GM19452 (cell line): ENCODE data around the gene AUTS2.
"Not testable (repeated sequence)": the region's sequence is repeated elsewhere in the genome, so short reads cannot be mapped to it uniquely, and the experiment has no call there.

Experiments
- ATAC-seq: cut with Tn5 transposase; IDR thresholded peaks from one replicate; pipeline ENCODE4 v1.9.1; 2021; ENCODE audit not compliant: unreplicated experiment

AUTS2 gene

GRCh38 chr7:70275570-70275969 is 677.3 kb downstream of the AUTS2 start:
- not testable (repeated sequence) for ATAC-seq

GRCh38 chr7:70285187-70285586 is 686.9 kb downstream of the AUTS2 start:
- no peak for ATAC-seq

GRCh38 chr7:70285854-70286253 is 687.6 kb downstream of the AUTS2 start:
- ATAC-seq: no peak

GRCh38 chr7:70288781-70289456 is 690.6 kb downstream of the AUTS2 start:
- no peak for ATAC-seq

GRCh38 chr7:70292716-70293115 is 694.4 kb downstream of the AUTS2 start:
- ATAC-seq: no peak

- no peak for ATAC-seq
Measured at GRCh38 chr7:70294211-70294911, 696.1 kb downstream of the AUTS2 start.

GRCh38 chr7:70298780-70299471 is 700.7 kb downstream of the AUTS2 start:
- no peak for ATAC-seq

- no peak for ATAC-seq
Measured at GRCh38 chr7:70299472-70299807, 701.2 kb downstream of the AUTS2 start.

- no peak for ATAC-seq
Measured at GRCh38 chr7:70301673-70302185, 703.5 kb downstream of the AUTS2 start.

GRCh38 chr7:70303309-70303708 is 705.0 kb downstream of the AUTS2 start:
- ATAC-seq: no peak

- no peak for ATAC-seq
Measured at GRCh38 chr7:70303780-70304179, 705.5 kb downstream of the AUTS2 start.

GRCh38 chr7:70306173-70306572 is 707.9 kb downstream of the AUTS2 start:
- no peak for ATAC-seq

GRCh38 chr7:70307544-70308106 is 709.4 kb downstream of the AUTS2 start:
- no peak for ATAC-seq

GRCh38 chr7:70312336-70312735 is 714.1 kb downstream of the AUTS2 start:
- ATAC-seq: no peak

- ATAC-seq: no peak
Measured at GRCh38 chr7:70313271-70313670, 715.0 kb downstream of the AUTS2 start.

GRCh38 chr7:70313687-70314086 is 715.4 kb downstream of the AUTS2 start:
- no peak for ATAC-seq

- no peak for ATAC-seq
Measured at GRCh38 chr7:70314221-70314620, 715.9 kb downstream of the AUTS2 start.

- no peak for ATAC-seq
Measured at GRCh38 chr7:70316745-70317144, 718.5 kb downstream of the AUTS2 start.

GRCh38 chr7:70317356-70317755 is 719.1 kb downstream of the AUTS2 start:
- ATAC-seq: no peak

GRCh38 chr7:70318511-70318910 is 720.2 kb downstream of the AUTS2 start:
- no peak for ATAC-seq

GRCh38 chr7:70319057-70319456 is 720.8 kb downstream of the AUTS2 start:
- no peak for ATAC-seq
